PC-3 (cell line): ENCODE results near the gene PXK.
"Not testable (repeated sequence)": the region's sequence is repeated elsewhere in the genome, so short reads cannot be mapped to it uniquely, and the experiment has no call there.

ENCODE experiments used
- EZH2 ChIP-seq: fragments of 300-600 bp; sonication (generic); IDR thresholded peaks from one replicate; pipeline ENCODE4 v1.6.1; 2017; ENCODE audit warnings: antibody characterized with exemption, mild to moderate bottlenecking, low read length; ENCODE audit not compliant: unreplicated experiment
- EZH2phosphoT487 ChIP-seq: fragments of 300-600 bp; sonication (generic); IDR thresholded peaks from 2 replicates; pipeline ENCODE4 v1.6.1; 2018; ENCODE audit warnings: mild to moderate bottlenecking, antibody characterized with exemption, low read length, borderline replicate concordance
- TF ChIP-seq, protein P1 (sequence below): fragments of 300-600 bp; sonication (generic); conservative IDR thresholded peaks from 2 replicates; pipeline ENCODE4 v1.5.1; 2017; ENCODE audit warnings: antibody characterized with exemption, low read depth, mild to moderate bottlenecking, low read length

DNA sequence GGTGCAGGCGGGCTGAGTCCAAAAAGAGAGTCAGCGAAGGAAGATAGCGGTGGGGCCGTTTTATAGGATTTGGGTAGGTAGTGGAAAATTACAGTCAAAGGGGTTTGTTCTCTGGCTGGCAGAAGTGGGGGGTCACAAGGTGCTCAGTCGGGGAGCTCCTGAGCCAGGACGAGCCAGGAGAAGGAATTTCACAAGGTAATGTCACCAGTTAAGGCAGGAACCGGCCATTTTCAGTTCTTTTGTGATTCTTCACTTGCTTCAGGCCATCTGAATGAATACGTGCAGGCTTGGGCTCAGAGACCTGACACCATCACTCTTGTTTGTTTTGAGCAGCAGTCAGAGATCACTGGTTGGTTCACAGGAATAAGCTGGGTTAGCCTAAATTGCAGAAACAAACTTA lies 104.6 kb downstream of the PXK start:
- TF ChIP-seq, protein P1, sequence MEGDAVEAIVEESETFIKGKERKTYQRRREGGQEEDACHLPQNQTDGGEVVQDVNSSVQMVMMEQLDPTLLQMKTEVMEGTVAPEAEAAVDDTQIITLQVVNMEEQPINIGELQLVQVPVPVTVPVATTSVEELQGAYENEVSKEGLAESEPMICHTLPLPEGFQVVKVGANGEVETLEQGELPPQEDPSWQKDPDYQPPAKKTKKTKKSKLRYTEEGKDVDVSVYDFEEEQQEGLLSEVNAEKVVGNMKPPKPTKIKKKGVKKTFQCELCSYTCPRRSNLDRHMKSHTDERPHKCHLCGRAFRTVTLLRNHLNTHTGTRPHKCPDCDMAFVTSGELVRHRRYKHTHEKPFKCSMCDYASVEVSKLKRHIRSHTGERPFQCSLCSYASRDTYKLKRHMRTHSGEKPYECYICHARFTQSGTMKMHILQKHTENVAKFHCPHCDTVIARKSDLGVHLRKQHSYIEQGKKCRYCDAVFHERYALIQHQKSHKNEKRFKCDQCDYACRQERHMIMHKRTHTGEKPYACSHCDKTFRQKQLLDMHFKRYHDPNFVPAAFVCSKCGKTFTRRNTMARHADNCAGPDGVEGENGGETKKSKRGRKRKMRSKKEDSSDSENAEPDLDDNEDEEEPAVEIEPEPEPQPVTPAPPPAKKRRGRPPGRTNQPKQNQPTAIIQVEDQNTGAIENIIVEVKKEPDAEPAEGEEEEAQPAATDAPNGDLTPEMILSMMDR, result not testable (repeated sequence)
- TF ChIP-seq EZH2, EZH2phosphoT487: not testable (repeated sequence)
